NCI-H69 (cell line): Measurements from ENCODE around the gene TOX4.

Source experiments
- DNase-seq: peaks from one replicate; lab custom pipeline; 2025; lab: John Stamatoyannopoulos, UW

TOX4 gene

GRCh38 chr14:21503376-21503775 lies 26.4 kb downstream of the TOX4 start:
- no peak for DNase-seq

DNA sequence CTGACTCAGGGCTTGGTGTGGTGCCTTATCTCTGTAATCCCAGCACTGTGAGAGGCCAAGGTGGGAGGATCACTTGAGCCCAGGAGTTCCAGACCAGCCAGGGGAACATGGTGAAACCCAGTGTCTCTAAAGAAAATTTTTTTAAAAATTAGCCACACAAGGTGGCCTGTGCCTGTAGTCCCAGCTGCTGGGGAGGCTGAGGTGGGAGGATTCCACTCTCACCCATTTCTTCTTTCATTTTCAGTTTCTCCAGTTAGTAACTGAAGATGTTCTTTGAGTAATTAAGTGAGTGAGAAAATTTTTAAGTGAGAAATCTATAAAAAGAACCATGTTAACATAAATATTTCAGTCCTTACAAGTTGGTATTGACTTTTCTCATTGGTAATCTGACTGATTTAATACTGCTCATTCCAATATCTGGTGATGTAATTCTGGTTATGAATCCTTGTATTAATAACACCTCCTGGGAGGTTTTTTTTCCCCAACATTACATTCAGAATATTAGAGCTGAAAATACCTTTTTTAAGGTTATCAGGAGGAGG lies 28.1 kb downstream of the TOX4 start:
- no peak for DNase-seq

DNA sequence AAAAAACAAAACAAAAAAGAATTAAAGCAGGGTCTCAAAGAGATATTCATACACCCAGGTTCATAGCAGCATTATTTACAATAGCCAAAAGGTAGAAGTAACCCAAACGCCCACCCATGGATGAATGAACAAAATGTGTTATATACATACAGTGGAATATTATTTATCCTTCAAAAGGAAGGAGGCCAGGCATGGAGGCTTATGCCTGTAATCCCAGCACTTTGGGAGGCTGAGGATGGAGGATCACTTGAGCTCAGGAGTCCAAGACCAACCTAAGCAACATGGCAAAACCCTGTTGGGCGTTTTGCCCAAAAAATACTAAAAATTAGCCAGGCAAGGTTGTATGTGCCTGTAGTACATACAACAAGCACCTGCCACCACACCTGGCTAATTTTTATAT lies 29.6 kb downstream of the TOX4 start:
- no peak for DNase-seq

DNA sequence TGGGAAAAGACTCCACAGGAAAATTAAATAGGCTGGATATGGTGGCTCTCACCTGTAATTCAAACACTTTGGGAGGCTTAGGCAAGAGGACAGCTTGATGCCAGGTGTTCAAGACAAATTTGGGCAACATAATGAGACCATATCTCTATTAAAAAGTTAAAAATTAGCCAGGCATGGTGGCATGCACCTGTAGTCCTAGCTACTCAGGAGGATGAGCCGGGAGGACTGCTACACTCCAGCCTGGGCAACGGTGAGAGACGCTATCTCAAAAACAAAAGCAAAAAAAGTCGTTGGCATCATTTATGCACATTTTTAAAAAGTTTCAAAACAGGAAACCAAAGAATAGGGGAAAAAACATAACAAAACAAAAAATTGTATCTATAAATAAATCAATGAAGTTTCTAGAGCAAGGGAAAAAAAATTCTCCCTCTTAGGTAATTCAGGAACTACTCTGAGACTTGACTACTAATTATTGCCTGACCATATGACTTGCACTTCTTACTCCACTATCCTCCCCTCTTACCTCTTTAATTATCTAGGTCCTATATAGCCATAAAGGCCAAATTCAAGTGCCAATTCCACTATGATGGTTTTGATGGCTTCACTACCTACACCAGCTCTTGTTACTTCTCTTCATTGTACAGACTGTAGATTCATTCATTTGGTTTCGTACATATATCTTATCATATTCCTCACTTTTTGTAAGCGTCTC lies 32.6 kb downstream of the TOX4 start:
- no peak for DNase-seq

GRCh38 chr14:21510735-21511657 lies 34.0 kb downstream of the TOX4 start, which contains the start of gene METTL3:
Gene METTL3 (minus strand): TSS chr14:21511340. CDS start chr14:21511223, 117 bp downstream.
- DNase-seq: peak; percentile 100

GRCh38 chr14:21514341-21514740 lies 37.3 kb downstream of the TOX4 start:
- DNase-seq: no peak

- peak; percentile 9 for DNase-seq
Observed at GRCh38 chr14:21518725-21519124, 41.7 kb downstream of the TOX4 start.

GRCh38 chr14:21520767-21521166 lies 43.8 kb downstream of the TOX4 start:
- peak; percentile 33 for DNase-seq

DNA sequence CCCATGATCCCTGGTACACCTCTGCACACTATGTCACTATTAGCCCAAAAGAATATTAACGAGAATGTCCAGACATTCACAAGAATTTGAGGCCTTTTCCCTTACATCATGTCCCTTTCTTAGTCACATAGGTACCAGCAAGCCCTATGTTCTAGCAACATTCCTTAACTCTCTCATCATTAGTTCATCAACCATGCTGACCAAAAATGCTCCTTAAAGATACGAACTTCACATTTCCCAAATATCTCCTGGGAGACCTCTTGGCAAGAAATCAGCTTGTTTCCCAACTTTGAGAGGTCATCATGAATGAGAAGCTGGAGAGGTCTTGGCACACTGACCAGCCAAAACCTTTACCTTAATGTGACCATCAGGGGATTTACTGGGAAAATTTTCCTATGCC lies 44.5 kb downstream of the TOX4 start:
- DNase-seq: no peak

DNA sequence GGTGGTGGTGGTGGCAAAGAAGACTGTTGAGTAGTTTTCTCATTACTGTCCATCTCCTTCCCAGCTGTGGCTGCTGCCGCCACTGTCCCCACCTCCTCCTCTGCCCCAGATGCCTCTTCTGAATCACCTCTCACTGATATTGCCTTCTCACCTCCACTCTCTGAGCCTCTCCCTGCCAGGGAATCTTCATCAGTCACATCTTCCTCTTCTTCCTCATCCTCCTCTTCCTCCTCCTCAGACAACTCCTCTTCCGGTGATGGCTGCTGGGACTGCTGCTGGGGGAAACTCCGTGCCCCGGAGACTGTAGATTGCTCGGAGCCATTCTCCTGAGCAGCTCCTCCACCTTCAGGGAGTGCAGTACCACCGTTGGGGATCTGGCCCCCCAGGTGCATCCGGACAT lies 46.2 kb downstream of the TOX4 start:
- DNase-seq: no peak

GRCh38 chr14:21524575-21525490 lies 47.8 kb downstream of the TOX4 start:
- no peak for DNase-seq

DNA sequence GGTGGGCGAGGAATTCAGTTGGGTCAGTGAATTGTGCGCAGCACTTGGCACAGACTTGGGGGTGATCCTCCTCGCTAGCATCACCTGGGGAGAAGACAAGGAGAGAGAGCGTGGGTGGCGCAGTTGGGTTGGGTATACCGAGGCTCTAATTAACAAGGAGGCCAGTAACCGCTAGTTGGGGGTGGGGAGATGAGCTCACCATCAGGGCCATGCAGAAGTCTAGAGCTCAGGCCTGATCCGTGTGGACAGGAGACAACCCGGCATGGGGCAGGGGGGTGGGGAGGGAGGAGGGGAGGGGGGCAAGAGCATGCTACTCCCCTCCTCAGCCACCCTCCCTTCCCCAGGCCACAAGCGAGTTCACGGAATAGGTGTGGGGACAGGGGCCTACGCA lies 48.6 kb downstream of the TOX4 start:
- DNase-seq: peak; percentile 66

- DNase-seq: peak; percentile 97
Observed at GRCh38 chr14:21525962-21526671, 49.1 kb downstream of the TOX4 start, which contains the start of gene SALL2. Gene SALL2 (minus strand): TSS chr14:21526346. CDS start chr14:21526127, 219 bp downstream.

- peak; percentile 66 for DNase-seq
Observed at GRCh38 chr14:21526672-21527317, 49.8 kb downstream of the TOX4 start.

- no peak for DNase-seq
Observed at GRCh38 chr14:21527318-21527679, 50.3 kb downstream of the TOX4 start.

GRCh38 chr14:21528381-21529348 lies 51.7 kb downstream of the TOX4 start:
- peak; percentile 42 for DNase-seq

GRCh38 chr14:21529515-21529914 lies 52.5 kb downstream of the TOX4 start:
- no peak for DNase-seq

DNA sequence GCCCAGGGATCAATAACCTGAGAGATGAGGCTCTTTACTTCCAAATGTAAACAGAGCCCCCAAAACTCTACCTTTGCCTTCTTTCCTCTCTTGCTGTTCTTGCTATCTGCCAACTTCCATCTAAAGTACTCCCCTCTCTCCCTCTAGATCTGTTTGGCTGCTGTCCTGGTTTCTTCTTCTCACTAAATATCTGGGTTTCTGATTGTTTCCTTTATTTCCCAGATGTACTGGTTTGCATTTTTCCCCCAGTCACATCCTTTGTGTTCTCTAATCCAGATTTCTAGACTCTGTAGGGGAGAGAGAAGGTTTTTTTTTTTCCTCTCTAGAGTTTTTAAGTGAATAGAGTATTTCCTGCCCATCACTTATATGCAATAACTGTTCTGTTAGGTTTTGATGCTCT lies 56.3 kb downstream of the TOX4 start:
- DNase-seq: no peak

DNA sequence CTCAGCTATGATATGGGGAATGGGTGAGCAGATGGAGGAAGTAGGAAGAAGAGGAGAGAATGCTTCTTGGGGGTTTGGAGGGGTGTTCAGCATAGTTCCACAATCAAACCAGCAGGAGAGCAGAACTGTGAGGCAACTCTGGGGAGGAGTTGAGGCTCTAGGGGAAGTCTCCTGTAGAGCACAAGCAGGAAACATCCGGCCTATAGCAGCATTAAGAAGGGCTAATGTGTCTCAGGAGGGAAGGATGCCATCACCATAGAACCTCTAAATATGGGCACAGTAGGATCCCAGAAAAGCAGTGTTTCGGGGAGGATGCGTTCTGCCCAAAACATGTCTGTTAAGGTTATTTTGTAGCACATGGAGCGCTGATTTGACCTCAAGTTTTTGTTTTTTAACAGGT lies 57.6 kb downstream of the TOX4 start:
- DNase-seq: peak; percentile 31
